ENCODE results near the gene SHD.

Gene SHD

DNA sequence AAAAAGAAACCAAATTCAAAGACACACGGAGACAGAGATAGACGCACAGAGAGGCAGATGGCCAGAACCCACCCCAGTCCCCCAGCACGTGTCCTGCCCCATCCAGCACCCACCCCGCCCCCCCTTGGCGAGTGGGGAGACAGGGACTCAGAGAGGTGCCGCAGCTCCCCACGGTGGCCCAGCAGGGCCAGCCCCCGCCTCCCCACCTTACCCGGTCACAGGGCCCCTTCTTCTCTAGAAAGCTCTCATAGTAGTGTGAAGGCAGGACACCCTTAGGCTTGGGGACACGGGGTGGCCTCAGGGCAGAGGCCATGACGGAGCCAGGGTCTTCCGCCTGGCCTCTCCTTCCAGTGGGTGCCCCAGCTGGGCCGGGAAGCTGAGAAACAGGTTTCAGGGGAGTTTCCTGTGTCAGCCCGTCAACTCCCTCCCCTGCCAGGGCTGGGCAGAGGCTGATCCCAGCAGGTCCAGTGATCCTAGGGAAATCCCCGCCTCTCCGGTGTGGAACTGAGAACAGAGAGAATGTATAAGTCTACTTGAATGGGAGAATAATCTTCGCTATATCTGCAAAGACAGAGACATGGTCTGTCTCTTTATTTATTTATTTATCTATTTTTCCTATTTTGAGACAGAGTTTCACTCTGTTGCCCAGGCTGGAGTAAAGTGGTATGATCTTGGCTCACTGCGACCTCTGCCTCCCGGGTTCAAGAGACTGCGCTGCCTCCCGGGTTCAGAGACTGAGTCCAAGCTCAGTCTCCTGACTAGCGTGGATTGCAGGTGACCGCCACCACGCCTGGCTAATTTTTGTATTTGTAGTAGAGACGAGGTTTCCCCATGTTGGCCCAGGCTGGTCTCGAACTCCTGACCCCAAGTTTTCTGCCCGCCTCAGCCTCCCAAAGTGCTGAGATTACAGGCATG is 59.6 kb downstream of the SHD start, which contains the start of gene STAP2:
TSS of gene STAP2 (minus strand) at position 387 of the 915 bp plus-strand sequence. CDS start at position 313, 74 bp downstream.
- peak within 1 kb of the TSS; percentile 19; the same call in 1 of the 2 replicates for H3K4me3 ChIP-seq (replicated peaks; ENCODE audit: insufficient read depth, low read length)
- TF ChIP-seq GABPA (IDR thresholded peaks at IDR 0.05; ENCODE audit: low read depth): no peak
- TF ChIP-seq, protein P1, sequence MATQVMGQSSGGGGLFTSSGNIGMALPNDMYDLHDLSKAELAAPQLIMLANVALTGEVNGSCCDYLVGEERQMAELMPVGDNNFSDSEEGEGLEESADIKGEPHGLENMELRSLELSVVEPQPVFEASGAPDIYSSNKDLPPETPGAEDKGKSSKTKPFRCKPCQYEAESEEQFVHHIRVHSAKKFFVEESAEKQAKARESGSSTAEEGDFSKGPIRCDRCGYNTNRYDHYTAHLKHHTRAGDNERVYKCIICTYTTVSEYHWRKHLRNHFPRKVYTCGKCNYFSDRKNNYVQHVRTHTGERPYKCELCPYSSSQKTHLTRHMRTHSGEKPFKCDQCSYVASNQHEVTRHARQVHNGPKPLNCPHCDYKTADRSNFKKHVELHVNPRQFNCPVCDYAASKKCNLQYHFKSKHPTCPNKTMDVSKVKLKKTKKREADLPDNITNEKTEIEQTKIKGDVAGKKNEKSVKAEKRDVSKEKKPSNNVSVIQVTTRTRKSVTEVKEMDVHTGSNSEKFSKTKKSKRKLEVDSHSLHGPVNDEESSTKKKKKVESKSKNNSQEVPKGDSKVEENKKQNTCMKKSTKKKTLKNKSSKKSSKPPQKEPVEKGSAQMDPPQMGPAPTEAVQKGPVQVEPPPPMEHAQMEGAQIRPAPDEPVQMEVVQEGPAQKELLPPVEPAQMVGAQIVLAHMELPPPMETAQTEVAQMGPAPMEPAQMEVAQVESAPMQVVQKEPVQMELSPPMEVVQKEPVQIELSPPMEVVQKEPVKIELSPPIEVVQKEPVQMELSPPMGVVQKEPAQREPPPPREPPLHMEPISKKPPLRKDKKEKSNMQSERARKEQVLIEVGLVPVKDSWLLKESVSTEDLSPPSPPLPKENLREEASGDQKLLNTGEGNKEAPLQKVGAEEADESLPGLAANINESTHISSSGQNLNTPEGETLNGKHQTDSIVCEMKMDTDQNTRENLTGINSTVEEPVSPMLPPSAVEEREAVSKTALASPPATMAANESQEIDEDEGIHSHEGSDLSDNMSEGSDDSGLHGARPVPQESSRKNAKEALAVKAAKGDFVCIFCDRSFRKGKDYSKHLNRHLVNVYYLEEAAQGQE (IDR thresholded peaks at IDR 0.05; ENCODE audit: insufficient replicate concordance, low read depth): no peak
- TF ChIP-seq POLR2AphosphoS5 (IDR thresholded peaks at IDR 0.05; ENCODE audit: low read depth): no peak
- TF ChIP-seq, protein P2, sequence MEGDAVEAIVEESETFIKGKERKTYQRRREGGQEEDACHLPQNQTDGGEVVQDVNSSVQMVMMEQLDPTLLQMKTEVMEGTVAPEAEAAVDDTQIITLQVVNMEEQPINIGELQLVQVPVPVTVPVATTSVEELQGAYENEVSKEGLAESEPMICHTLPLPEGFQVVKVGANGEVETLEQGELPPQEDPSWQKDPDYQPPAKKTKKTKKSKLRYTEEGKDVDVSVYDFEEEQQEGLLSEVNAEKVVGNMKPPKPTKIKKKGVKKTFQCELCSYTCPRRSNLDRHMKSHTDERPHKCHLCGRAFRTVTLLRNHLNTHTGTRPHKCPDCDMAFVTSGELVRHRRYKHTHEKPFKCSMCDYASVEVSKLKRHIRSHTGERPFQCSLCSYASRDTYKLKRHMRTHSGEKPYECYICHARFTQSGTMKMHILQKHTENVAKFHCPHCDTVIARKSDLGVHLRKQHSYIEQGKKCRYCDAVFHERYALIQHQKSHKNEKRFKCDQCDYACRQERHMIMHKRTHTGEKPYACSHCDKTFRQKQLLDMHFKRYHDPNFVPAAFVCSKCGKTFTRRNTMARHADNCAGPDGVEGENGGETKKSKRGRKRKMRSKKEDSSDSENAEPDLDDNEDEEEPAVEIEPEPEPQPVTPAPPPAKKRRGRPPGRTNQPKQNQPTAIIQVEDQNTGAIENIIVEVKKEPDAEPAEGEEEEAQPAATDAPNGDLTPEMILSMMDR (IDR thresholded peaks at IDR 0.05; ENCODE audit: insufficient read depth, low read length): no peak
- no peak for DNase-seq (ENCODE audit: low read depth in 1 of 2, low spot score in 1 of 2)
- H3K27ac ChIP-seq (replicated peaks): no peak within 1 kb of the TSS
- H3K27me3 ChIP-seq (ENCODE audit: insufficient read depth, poor library complexity, severe bottlenecking): peaks cover 5% of the 10 kb centered on the region

All from HL-60 (cell line).